Peyer's patch (tissue), 4 donors: ENCODE results near the gene SLC39A1.

Experiments used
- CTCF ChIP-seq, 6 experiments: fragments of 450-650 bp in 4 of 6; fragments of 200-600 bp in 2 of 6; sonication (generic) in 1 of 6; IDR thresholded peaks; one replicate each; pipeline ENCODE4 v1.5.1; 2017 to 2019; ENCODE audit warnings: antibody characterized with exemption in 6 of 6, mild to moderate bottlenecking in 3 of 6, moderate library complexity in 1 of 6
- POLR2A ChIP-seq, 2 donors: fragments of 450-650 bp; IDR thresholded peaks; one replicate each; pipeline ENCODE4 v1.5.1; 2017; ENCODE audit warnings: antibody characterized with exemption in 2 of 2, mild to moderate bottlenecking in 2 of 2, moderate library complexity in 2 of 2

- no peak for TF ChIP-seq CTCF (IDR thresholded peaks at IDR 0.05)
- peak in 1 of 2 donors; percentile 6 for TF ChIP-seq POLR2A (IDR thresholded peaks at IDR 0.05)
Observed at GRCh38 chr1:153968000-153968363, 4.6 kb upstream of the SLC39A1 start.
